H1 (cell line): ENCODE data around the gene PDE4D. TPM values are rescaled to one million over a fixed set of nuclear protein-coding genes. Genes with fewer than 3 reads are reported as not detected.

Experiments used
- CTCF ChIA-PET: fragments of 300-600 bp; sonication (Branson Sonifier 250); formaldehyde crosslinking; loops from one replicate; lab custom pipeline; 2021; ENCODE audit not compliant: partially characterized antibody; lab: Charles Lee
- POLR2A ChIA-PET: fragments of 300-600 bp; sonication (Branson Sonifier 250); formaldehyde crosslinking; loops from one replicate; lab custom pipeline; 2021; ENCODE audit warnings: inconsistent platforms; ENCODE audit not compliant: partially characterized antibody; lab: Charles Lee
- DNase-seq, 2 experiments: peaks; one replicate each; pipeline versions ENCODE4 v3.0.0 to v3.0.0-alpha.2; 2010 to 2022; ENCODE audit warnings: low spot score in 2 of 2, low read depth in 1 of 2, mixed read lengths in 1 of 2
- FAIRE-seq: peaks from 2 replicates; lab custom pipeline; 2011; peaks lifted over from hg19 to GRCh38; lab: Jason Lieb, UNC
- H2AFZ ChIP-seq: 2 replicates; pipeline ENCODE4 v1.8.1; 2012; ENCODE audit warnings: low read length, inconsistent platforms
- H2AK5ac ChIP-seq: 2 replicates; pipeline ENCODE4 v1.6.1; 2013; ENCODE audit warnings: low read depth, low read length
- H2BK120ac ChIP-seq: replicated peaks from 2 replicates; pipeline ENCODE3; 2013; ENCODE audit warnings: low read depth, low read length, inconsistent platforms
- H2BK12ac ChIP-seq: 2 replicates; pipeline ENCODE4 v1.6.1; 2013; ENCODE audit warnings: low read depth, low read length
- H2BK15ac ChIP-seq: 2 replicates; pipeline ENCODE4 v1.6.1; 2013; ENCODE audit warnings: low read length
- H2BK20ac ChIP-seq: 2 replicates; pipeline ENCODE4 v1.6.1; 2013; ENCODE audit warnings: low read length
- H2BK5ac ChIP-seq: 2 replicates; pipeline ENCODE4 v1.6.1; 2013; ENCODE audit warnings: low read depth, low read length
- H3K14ac ChIP-seq: 2 replicates; pipeline ENCODE4 v1.6.1; 2013; ENCODE audit warnings: inconsistent platforms; ENCODE audit not compliant: insufficient read length
- H3K18ac ChIP-seq: 2 replicates; pipeline ENCODE4 v1.6.1; 2013; ENCODE audit warnings: low read length; ENCODE audit errors: extremely low read depth
- H3K23ac ChIP-seq: 2 replicates; pipeline ENCODE4 v1.6.1; 2013; ENCODE audit warnings: inconsistent platforms; ENCODE audit not compliant: insufficient read length
- H3K23me2 ChIP-seq: 2 replicates; pipeline ENCODE4 v1.6.1; 2013; ENCODE audit warnings: low read depth, low read length
- H3K27ac ChIP-seq: 2 replicates; pipeline ENCODE4 v1.6.1; 2011; ENCODE audit warnings: low read depth, low read length, inconsistent platforms
- H3K27me3 ChIP-seq, 4 experiments: replicated peaks in 1 of 4; 1 replicate in 1 of 4; 2 replicates in 3 of 4; pipeline versions ENCODE4 v1.6.1 to v1.8.1; 2011 to 2013; ENCODE audit warnings: low read length in 3 of 4, mild to moderate bottlenecking in 3 of 4, inconsistent platforms in 2 of 4, mixed read lengths in 2 of 4, moderate library complexity in 1 of 4; ENCODE audit not compliant: control insufficient read depth in 3 of 4, insufficient read depth in 3 of 4; ENCODE audit errors: extremely low read depth in 1 of 4
- H3K36me3 ChIP-seq, 4 experiments: 2 replicates each; pipeline versions ENCODE4 v1.6.1 to v1.8.1; 2011 to 2013; ENCODE audit warnings: mild to moderate bottlenecking in 4 of 4, low read length in 3 of 4, moderate library complexity in 2 of 4, control low read depth in 1 of 4, inconsistent platforms in 1 of 4; ENCODE audit not compliant: insufficient read depth in 4 of 4, control insufficient read depth in 2 of 4
- H3K4ac ChIP-seq: replicated peaks from 2 replicates; pipeline ENCODE3; 2013; ENCODE audit warnings: low read length, low read depth, mixed read lengths, inconsistent platforms; ENCODE audit not compliant: insufficient read length
- H3K4me1 ChIP-seq, 4 experiments: replicated peaks in 1 of 4; 1 replicate in 1 of 4; 2 replicates in 3 of 4; pipeline versions ENCODE4 v1.6.1 to v1.8.1; 2011 to 2013; ENCODE audit warnings: low read length in 3 of 4, inconsistent platforms in 2 of 4, mixed read lengths in 1 of 4; ENCODE audit not compliant: insufficient read depth in 4 of 4, control insufficient read depth in 3 of 4
- H3K4me2 ChIP-seq, 2 experiments: 2 replicates each; pipeline versions ENCODE4 v1.6.1 to v1.8.1; 2011 to 2013; ENCODE audit warnings: low read depth in 2 of 2, low read length in 2 of 2, control low read depth in 1 of 2, inconsistent platforms in 1 of 2, mild to moderate bottlenecking in 1 of 2; ENCODE audit not compliant: insufficient read depth in 1 of 2
- H3K4me3 ChIP-seq, 4 experiments: fragments of 200-600, 300-600 bp in 1 of 4; sonication (generic), shearing (Covaris generic), sonication (Bioruptor Twin) in 1 of 4; 2 replicates each; pipeline versions ENCODE4 v1.5.1 to v1.8.1; 2011 to 2016; ENCODE audit warnings: low read length in 4 of 4, low read depth in 3 of 4, control low read depth in 2 of 4, inconsistent platforms in 2 of 4, mild to moderate bottlenecking in 2 of 4, mixed read lengths in 1 of 4, moderate library complexity in 1 of 4; ENCODE audit not compliant: insufficient read depth in 2 of 4; ENCODE audit errors: extremely low read depth in 1 of 4
- H3K56ac ChIP-seq: replicated peaks from 2 replicates; pipeline ENCODE3; 2013; ENCODE audit warnings: low read depth, mild to moderate bottlenecking, mixed read lengths, low read length, inconsistent platforms; ENCODE audit not compliant: insufficient read length
- H3K79me1 ChIP-seq: 2 replicates; pipeline ENCODE4 v1.6.1; 2013; ENCODE audit warnings: low read depth, low read length, control low read depth
- H3K79me2 ChIP-seq, 2 experiments: 2 replicates each; pipeline versions ENCODE4 v1.6.1 to v1.8.1; 2012 to 2013; ENCODE audit warnings: low read length in 2 of 2, mild to moderate bottlenecking in 2 of 2, inconsistent platforms in 1 of 2; ENCODE audit not compliant: insufficient read depth in 2 of 2, control insufficient read depth in 1 of 2
- H3K9ac ChIP-seq, 4 experiments: replicated peaks in 1 of 4; 1 replicate in 1 of 4; 2 replicates in 3 of 4; pipeline versions ENCODE4 v1.6.1 to v1.8.1; 2011 to 2013; ENCODE audit warnings: low read depth in 3 of 4, low read length in 3 of 4, control low read depth in 2 of 4, mild to moderate bottlenecking in 2 of 4, moderate library complexity in 2 of 4, inconsistent platforms in 1 of 4; ENCODE audit errors: extremely low read depth in 1 of 4
- H3K9me3 ChIP-seq, 2 experiments: 2 replicates each; pipeline versions ENCODE4 v1.6.1 to v1.8.1; 2012 to 2013; ENCODE audit warnings: mild to moderate bottlenecking in 2 of 2, moderate library complexity in 2 of 2, control low read depth in 1 of 2, inconsistent platforms in 1 of 2, low read depth in 1 of 2, low read length in 1 of 2, mixed read lengths in 1 of 2; ENCODE audit not compliant: insufficient read depth in 2 of 2
- H4K20me1 ChIP-seq, 2 experiments: replicated peaks in 1 of 2; 2 replicates each; pipeline versions ENCODE3 to v1.8.1; 2011 to 2013; ENCODE audit warnings: inconsistent platforms in 2 of 2, low read length in 2 of 2, mild to moderate bottlenecking in 1 of 2; ENCODE audit not compliant: insufficient read depth in 2 of 2, control insufficient read depth in 1 of 2
- H4K5ac ChIP-seq: 2 replicates; pipeline ENCODE4 v1.6.1; 2013; ENCODE audit warnings: low read length, low read depth, mixed read lengths, inconsistent platforms; ENCODE audit not compliant: insufficient read length
- H4K8ac ChIP-seq: 2 replicates; pipeline ENCODE4 v1.8.0; 2013; ENCODE audit warnings: mild to moderate bottlenecking, moderate library complexity, low read length, inconsistent platforms; ENCODE audit not compliant: insufficient read depth; ENCODE audit errors: extremely low read depth
- H4K91ac ChIP-seq: replicated peaks from 2 replicates; pipeline ENCODE3; 2013; ENCODE audit warnings: low read length, mixed read lengths, inconsistent platforms; ENCODE audit not compliant: insufficient read length
- BCL11A ChIP-seq, 2 experiments: IDR thresholded peaks; one replicate each; pipeline ENCODE4 v1.6.1; 2011; ENCODE audit warnings: low read depth in 2 of 2, low read length in 2 of 2, mild to moderate bottlenecking in 2 of 2
- CBX5 ChIP-seq: fragments of 300-800, 300-1000 bp; sonication (generic); IDR thresholded peaks from 2 replicates; pipeline ENCODE4 v1.7.1; 2016; ENCODE audit warnings: antibody characterized with exemption, low read length, low read depth
- CREB1 ChIP-seq: IDR thresholded peaks from 2 replicates; pipeline ENCODE4 v1.6.1; 2012; ENCODE audit warnings: inconsistent platforms
- CTBP2 ChIP-seq: IDR thresholded peaks from 2 replicates; pipeline ENCODE4 v1.7.0; 2011; ENCODE audit warnings: borderline replicate concordance, mild to moderate bottlenecking, moderate library complexity, mixed read lengths, low read length; ENCODE audit not compliant: insufficient read depth, insufficient read length
- EGR1 ChIP-seq: IDR thresholded peaks from 2 replicates; pipeline ENCODE4 v1.6.1; 2011; ENCODE audit warnings: low read depth, low read length, borderline replicate concordance
- FOSL1 ChIP-seq: IDR thresholded peaks from 2 replicates; pipeline ENCODE4 v1.6.1; 2011; ENCODE audit warnings: mild to moderate bottlenecking, low read depth, low read length, moderate library complexity; ENCODE audit not compliant: insufficient read depth
- GTF2F1 ChIP-seq: IDR thresholded peaks from 2 replicates; pipeline ENCODE4 v1.6.1; 2012; ENCODE audit warnings: low read depth, low read length, improper control_type of control experiment, borderline replicate concordance
- JUND ChIP-seq: IDR thresholded peaks from 2 replicates; pipeline ENCODE4 v1.6.1; 2011; ENCODE audit warnings: mild to moderate bottlenecking, improper control_type of control experiment, low read length
- PHF8 ChIP-seq: fragments of 200-600 bp; sonication (generic); conservative IDR thresholded peaks from 2 replicates; pipeline ENCODE4 v1.7.1; 2012; ENCODE audit warnings: low read depth, mild to moderate bottlenecking, inconsistent platforms, low read length, moderate library complexity
- POU5F1 ChIP-seq: IDR thresholded peaks from 2 replicates; pipeline ENCODE4 v1.6.1; 2011; ENCODE audit warnings: low read depth, mild to moderate bottlenecking, low read length, moderate library complexity
- SAP30 ChIP-seq: fragments of 300-600 bp; sonication (generic); IDR thresholded peaks from 2 replicates; pipeline ENCODE4 v1.7.1; 2012; ENCODE audit warnings: low read length, moderate library complexity, mild to moderate bottlenecking, inconsistent platforms; ENCODE audit not compliant: insufficient read depth, insufficient replicate concordance
- SUZ12 ChIP-seq: fragments of 200-600 bp; sonication (generic); IDR thresholded peaks from 2 replicates; pipeline ENCODE4 v1.6.1; 2012; ENCODE audit warnings: mild to moderate bottlenecking, inconsistent platforms, low read length, moderate library complexity, mixed read lengths
- whole genome bisulfite sequencing, 2 experiments: shearing (Covaris generic) in 1 of 2; methylation state at CpG; one replicate each; pipeline versions ENCODE4 v1.1.6 to v1.1.7; 2013 to 2015; ENCODE audit warnings: low lambda C conversion rate in 2 of 2, mixed read lengths in 2 of 2, inconsistent platforms in 1 of 2, low coverage in 1 of 2, missing lambda C conversion rate in 1 of 2; ENCODE audit not compliant: insufficient replicate concordance in 2 of 2, insufficient coverage in 1 of 2, insufficient read length in 1 of 2; ENCODE audit errors: extremely low coverage in 1 of 2, missing lambda C conversion rate in 1 of 2; 5-methylcytosine and 5-hydroxymethylcytosine counted together
- polyA plus RNA-seq, 7 experiments: library from polyadenylated mRNA; depleted of rRNA in 3 of 7; stranded (reverse) in 5 of 7; unstranded in 2 of 7; fragments of >200 nt in 5 of 7; fragments of 200-250 nt in 2 of 7; gene quantifications; 1 replicate in 5 of 7; 2 replicates in 1 of 7; 4 replicates in 1 of 7; pipeline versions ENCODE4 v1.2.1 to v1.2.3, GENCODE V29; 2011 to 2013; ENCODE audit warnings: missing spikeins in 2 of 7, mixed read lengths in 2 of 7
- total RNA-seq: library from RNA; stranded (reverse); fragmentation: NEBNext Ultra II Directional; extraction: Animal tissue kit (Norgen Biotek cat#: 25700); gene quantifications from 2 replicates; pipeline ENCODE4 v1.2.1, GENCODE V29; 2021
- TF ChIP-seq, protein P1 (sequence below): IDR thresholded peaks from 2 replicates; pipeline ENCODE4 v1.6.1; 2012; ENCODE audit warnings: inconsistent platforms

The PDE4D gene
- total and polyA plus RNA-seq, 2 of the 8 experiments (the other 6 are each of a cell fraction or from before 2014, with no cell fraction given) = 2.3 to 3.7 TPM

DNA sequence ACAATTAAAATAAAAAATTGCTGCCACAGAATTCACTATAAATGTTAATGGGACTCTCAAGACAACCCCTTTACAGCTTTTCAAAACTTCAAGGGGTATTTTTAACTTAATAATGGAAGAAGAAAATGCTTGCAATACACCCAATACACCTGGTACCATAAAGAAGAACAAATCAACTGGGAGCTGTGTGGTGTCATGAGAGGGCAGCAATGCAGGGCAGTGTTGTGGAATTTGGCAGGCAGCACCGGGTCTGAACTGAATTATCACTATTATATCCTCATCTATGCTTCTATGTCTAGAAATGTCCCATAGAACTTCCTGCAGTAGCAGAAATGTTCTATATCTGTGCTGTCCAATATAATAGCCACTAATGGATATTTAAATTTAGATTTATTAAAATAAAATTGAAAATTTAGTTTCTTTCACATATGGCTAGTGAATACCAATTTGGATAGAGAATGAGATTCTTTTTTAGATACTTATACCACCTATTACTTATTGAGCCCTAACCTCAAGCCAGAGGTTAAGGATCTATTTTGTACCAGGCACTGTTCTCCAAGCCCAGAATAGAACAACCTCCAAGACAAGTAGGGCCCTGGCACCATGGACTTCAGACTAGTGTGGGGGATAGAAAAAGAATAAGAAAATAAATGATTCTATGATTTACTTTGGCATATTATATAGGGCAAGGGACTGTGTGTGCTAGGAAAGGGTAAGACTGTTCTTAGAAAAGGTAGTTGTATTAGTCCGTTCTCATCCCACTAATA, 265.3 kb downstream of the PDE4D start:
- Histone ChIP-seq H3K23me2 (no peaks in the 10 kb centered on the region), H2AFZ (no peak overlapping the region)
- TF ChIP-seq EGR1 (no peak), CBX5 (no peak), POU5F1 (no peak), FOSL1 (no peak), SAP30 (no peak), CTBP2 (no peak), JUND (no peak), PHF8 (no peak), GTF2F1 (no peak), CREB1 (no peak), BCL11A (IDR thresholded peaks at IDR 0.05; ENCODE audit: low read depth in 2 of 2, low read length in 2 of 2) (no peak), SUZ12 (no peak)
- TF ChIP-seq, protein P1, sequence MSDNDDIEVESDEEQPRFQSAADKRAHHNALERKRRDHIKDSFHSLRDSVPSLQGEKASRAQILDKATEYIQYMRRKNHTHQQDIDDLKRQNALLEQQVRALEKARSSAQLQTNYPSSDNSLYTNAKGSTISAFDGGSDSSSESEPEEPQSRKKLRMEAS = no peak
- TF ChIP-seq, all 59 proteins: peak for 0
- H2BK5ac ChIP-seq = no peak overlapping the region
- no peaks in the 10 kb centered on the region for H4K20me1 ChIP-seq
- DNase-seq (no peak), FAIRE-seq (no peak)
- no peak overlapping the region for H3K18ac ChIP-seq
- H3K79me2 ChIP-seq = no peaks in the 10 kb centered on the region
- no peak overlapping the region for H3K4ac ChIP-seq
- no peaks in the 10 kb centered on the region for H3K4me1 ChIP-seq
- H2BK12ac ChIP-seq = no peak overlapping the region
- H2BK120ac ChIP-seq = no peak overlapping the region
- no peak overlapping the region for H4K8ac ChIP-seq
- H3K27me3 ChIP-seq = no peaks in the 10 kb centered on the region
- H3K4me3 ChIP-seq = no peak overlapping the region
- 81% methylated on average over 2 of the region's 2 CpGs; no CpG with 5 or more reads in 1 of the 2 experiments for WGBS, 2 experiments
- no peak overlapping the region for H3K23ac ChIP-seq
- CTCF ChIA-PET = interaction anchor here (0.8 kb wide), 1 partner anchor 31 kb away, joined by 3 read pairs; no protein-coding TSS in a partner anchor
- H2BK15ac ChIP-seq = no peak overlapping the region
- no peaks in the 10 kb centered on the region for H3K36me3 ChIP-seq
- no peaks in the 10 kb centered on the region for H3K79me1 ChIP-seq
- H3K9me3 ChIP-seq = no peaks in the 10 kb centered on the region; a peak in 1 of 4 replicates
- H3K4me2 ChIP-seq = no peak overlapping the region
- no peak overlapping the region for H2BK20ac ChIP-seq
- no peak overlapping the region for H3K56ac ChIP-seq
- no peak overlapping the region for H3K14ac ChIP-seq
- H4K91ac ChIP-seq = no peak overlapping the region
- H2AK5ac ChIP-seq = no peak overlapping the region
- POLR2A ChIA-PET = no interaction called here
- no peak overlapping the region for H3K27ac ChIP-seq
- H4K5ac ChIP-seq = no peak overlapping the region
- no peak overlapping the region for H3K9ac ChIP-seq
